Activated CD4-positive, alpha-beta T cell treated with anti-CD3 and anti-CD28 coated beads for 24 hours (primary cell): ENCODE results near the gene DIP2C.
"Not testable (repeated sequence)": the region's sequence is repeated elsewhere in the genome, so short reads cannot be mapped to it uniquely, and the experiment has no call there.

Experiments
- DNase-seq, 2 donors: peaks; one replicate each; pipeline ENCODE4 v3.0.0-alpha.2; 2020; ENCODE audit warnings: low read depth in 2 of 2

Gene DIP2C

DNA sequence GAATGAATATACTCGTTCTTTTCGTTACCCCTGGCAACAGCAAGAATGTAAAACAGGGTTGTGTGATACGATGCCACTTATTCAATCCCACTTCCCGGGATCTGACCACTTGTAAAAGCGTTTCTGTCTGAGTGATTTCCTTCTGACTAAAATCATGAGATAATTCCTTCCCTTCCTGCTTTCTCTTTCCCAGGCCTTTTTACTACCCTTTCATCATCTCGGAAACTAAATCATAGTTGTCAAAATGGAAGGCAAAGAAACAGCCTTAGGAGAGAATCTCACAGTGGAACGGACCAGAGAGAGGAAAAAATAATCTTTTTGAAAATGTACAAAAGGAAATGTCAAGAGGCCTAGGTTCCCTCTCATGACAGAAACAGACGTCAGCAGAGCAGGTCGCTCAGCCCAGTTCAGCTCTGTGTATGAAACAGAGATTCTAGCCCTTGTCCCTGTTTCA, 29.8 kb downstream of the DIP2C start:
- no peak for DNase-seq

DNA sequence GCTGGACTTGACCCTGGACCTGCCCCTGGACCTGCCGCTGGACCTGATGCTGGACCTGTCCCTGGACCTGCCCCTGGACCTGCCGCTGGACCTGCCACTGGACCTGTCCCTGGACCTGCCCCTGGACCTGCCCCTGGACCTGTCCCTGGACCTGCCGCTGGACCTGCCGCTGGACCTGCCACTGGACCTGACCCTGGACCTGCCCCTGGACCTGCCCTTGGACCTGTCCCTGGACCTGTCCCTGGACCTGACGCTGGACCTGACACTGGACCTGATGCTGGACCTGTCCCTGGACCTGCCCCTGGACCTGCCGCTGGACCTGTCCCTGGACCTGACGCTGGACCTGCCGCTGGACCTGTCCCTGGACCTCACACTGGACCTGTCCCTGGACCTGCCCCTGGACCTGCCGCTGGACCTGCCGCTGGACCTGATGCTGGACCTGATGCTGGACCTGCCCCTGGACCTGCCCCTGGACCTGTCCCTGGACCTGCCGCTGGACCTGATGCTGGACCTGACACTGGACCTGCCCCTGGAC, 31.6 kb downstream of the DIP2C start:
- not testable (repeated sequence) for DNase-seq

DNA sequence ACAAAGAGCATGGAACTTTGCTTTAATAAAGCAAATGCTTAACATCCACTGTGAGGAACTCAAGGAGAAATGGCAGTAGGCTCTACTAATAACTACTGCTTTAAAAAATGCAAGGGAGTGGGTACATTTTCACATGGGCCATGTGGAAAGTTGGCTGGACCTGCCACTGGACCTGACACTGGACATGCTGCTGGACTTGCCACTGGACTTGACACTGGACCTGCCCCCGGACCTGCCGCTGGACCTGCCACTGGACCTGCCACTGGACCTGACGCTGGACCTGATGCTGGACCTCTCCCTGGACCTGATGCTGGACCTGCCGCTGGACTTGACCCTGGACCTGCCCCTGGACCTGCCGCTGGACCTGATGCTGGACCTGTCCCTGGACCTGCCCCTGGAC, 32.6 kb downstream of the DIP2C start:
- no peak for DNase-seq

DNA sequence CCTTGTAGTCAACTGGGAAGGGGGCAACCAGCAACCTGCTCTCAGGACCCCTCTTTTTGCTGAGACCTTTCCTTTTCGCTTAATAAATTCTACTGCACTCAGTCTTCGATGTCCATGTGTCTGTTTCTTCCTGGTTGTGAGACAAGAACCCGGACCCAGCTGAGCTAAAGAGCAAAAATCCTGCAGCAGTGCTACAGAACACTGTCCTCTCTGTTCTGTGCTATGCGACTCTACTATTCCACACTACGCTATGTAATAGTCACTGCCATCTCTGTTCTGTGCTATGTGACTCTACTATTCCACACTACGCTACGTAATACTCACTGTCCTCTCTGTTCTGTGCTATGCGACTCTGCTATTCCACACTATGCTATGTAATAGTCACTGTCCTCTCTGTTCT, 34.3 kb downstream of the DIP2C start:
- no peak for DNase-seq

- no peak for DNase-seq
Measured at GRCh38 chr10:654647-654996, 34.8 kb downstream of the DIP2C start.

GRCh38 chr10:653991-654646, 35.3 kb downstream of the DIP2C start:
- DNase-seq = no peak

GRCh38 chr10:652832-653459, 36.5 kb downstream of the DIP2C start:
- not testable (repeated sequence) for DNase-seq

DNA sequence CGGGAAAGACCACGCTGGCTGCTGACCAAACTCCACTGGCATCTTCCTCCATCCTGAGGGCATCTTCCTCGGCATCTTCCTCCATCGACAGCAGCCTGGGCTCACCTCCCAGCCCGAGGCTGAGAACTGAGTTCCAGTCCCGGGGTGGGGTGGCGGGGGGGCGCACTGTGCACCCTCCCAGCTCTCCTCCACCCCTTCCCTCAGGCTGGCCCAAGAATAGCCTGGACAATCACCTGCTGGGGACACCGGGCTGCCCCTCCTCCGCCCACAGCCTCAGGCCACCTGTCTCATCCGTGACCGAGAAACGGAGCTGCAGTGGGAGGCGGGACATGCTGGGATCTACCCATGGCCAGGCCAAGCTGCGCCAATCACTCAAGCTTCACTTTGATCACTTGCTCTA, 37.2 kb downstream of the DIP2C start:
- no peak for DNase-seq

GRCh38 chr10:651692-652091, 37.8 kb downstream of the DIP2C start:
- no peak for DNase-seq

- no peak for DNase-seq
Measured at GRCh38 chr10:650886-651615, 38.4 kb downstream of the DIP2C start.

- DNase-seq = no peak
Measured at GRCh38 chr10:650441-650851, 39.0 kb downstream of the DIP2C start.

GRCh38 chr10:649798-650440, 39.5 kb downstream of the DIP2C start:
- no peak for DNase-seq

DNA sequence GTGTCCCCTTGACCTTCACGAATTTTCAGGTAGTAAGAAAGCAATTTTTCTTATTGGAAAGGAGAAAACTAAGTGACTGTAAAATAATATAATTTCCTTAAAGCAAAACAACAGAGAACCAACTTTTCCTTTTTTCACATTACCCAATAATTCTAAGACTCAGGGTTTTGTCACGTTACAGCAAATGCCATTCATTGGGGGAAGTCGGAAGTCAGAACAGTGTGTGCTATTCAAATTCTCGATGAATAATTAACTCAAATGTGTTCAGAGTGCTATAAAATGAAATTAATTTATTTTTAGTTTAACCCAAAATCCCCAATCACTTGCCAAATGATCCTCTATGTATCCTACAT, 40.0 kb downstream of the DIP2C start:
- no peak for DNase-seq

DNA sequence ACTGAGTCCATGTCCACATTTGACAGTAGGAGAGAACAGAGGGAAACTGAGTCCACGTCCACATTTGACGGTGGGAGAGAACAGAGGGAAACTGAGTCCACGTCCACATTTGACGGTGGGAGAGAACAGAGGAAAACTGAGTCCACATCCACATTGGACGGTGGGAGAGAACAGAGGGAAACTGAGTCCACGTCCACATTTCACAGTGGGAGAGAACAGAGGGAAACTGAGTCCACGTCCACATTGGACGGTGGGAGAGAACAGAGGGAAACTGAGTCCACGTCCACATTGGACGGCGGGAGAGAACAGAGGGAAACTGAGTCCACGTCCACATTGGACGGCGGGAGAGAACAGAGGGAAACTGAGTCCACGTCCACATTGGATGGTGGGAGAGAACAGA, 42.4 kb downstream of the DIP2C start:
- not testable (repeated sequence) for DNase-seq

DNA sequence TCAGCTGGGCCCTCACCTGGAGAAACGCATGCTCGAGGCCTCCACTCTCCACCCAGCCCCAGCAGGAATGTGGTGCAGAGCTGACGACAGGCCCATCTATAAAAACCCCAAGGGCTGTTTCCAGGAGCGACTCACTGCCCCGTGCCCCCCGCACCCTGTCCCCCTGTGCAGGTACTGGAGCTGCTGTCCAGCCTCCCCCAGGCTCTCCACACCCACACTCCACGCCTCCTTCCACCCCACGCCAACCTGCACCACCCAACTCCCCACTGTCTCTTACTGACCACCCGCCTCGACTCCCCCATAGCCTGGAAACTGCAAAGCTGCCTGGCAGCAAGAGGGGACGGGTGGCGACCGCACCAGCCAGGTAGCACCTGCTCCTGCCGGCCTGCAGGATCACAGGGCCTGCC, 43.3 kb downstream of the DIP2C start:
- no peak for DNase-seq

DNA sequence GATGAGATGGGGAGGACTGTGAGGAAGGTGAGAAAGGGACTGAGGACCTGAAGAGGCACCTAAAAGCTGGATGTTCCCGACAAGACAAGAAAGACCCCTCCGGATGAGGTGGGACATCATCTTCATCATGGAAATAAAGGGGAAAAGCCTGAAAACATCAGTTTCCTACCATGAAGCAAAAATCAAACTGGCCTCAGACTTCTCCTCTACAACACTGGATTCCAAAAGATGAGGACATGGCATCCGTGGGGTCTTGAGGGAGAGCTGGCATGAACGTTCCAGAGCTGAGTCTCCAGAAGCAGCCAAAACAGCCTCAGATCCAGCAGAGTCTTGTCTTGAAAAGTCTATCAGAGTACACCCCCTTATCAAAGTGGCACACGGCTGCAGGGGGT, 44.5 kb downstream of the DIP2C start:
- DNase-seq = no peak

DNA sequence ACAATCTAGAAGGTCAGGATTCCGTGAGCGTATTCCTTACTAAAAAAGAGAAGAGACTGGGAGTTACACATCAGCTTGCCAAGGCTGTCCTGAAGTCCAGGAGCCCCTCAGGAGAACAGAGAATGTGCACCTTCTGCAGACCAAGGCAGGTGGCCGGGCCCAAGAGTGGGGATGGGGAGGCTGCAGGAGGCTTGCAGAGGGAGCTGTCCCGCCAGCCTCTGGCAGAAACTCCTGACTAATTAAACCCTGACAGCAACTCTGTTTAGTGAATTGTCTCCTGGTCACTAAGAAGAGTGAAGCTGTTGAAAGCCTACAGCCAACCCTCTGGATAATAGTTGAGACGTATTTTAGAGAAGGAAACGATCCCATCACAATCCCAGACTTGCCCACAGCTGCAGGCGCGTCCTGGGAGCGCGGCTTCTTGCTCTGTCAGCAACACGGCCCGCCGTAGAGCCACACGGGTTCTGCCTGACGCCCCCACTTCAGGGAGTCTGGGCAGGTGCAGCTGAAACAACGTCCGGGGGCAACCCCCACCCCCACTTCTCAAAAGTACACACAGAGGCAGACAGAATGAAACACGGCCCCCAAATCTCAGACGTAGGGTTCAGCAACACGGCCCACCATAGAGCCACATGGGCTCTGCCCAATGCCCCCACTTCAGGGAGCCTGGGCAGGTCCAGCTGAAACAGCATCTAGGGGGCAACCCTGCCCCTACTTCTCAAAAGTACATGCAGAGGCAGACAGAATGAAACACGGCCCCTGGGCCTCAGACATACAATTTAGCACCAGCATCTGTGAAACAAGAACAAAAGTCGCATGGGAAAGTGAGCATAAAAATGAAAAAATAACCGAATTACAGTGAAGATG, 45.2 kb downstream of the DIP2C start:
- DNase-seq = no peak

GRCh38 chr10:642186-642890, 47.1 kb downstream of the DIP2C start:
- no peak for DNase-seq

DNA sequence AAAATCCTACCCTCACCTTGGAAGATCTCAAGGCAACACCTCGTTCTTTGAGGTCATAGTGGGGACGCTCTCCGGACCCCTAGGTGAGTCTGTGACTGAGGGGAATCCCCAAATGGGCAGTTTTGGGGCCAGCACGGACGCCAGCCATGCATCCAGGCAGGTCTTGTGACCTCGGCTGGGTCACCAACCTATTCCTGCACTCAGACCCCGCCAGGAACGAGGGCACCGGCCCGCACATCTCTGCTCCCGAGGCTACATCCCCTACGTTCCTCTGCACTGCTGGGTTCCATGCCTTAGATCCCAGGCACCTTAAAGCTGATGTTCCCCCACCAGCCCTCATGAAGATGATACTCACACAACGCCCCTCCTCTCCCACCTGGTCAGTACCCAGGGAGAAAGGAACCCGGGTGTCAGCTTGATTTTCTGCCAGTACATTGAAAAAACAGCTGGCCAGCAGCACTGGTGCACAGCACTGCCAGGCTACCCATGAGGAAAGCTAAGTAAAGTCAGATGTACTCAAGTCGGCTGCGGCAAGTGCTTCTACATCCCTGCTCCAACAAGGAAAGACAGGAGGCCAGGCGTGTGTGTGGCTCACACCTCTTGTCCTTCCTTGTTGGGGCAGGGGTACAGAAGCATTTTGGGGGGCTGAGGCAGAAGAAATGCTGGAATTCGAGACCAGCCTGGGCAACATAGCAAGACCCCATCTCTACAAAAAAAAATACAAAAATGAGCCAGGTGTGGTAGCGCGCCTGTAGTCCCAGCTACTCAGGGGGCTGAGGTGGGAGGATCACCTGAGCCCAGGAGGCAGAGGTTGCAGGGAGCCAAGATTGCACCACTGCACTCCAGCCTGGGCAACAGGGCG, 48.1 kb downstream of the DIP2C start:
- no peak for DNase-seq

GRCh38 chr10:640673-641045, 48.8 kb downstream of the DIP2C start:
- DNase-seq = no peak
